Right lung (tissue), 5 donors: ENCODE results near the gene RASL10A. TPM values are rescaled to one million over a fixed set of nuclear protein-coding genes. Genes with fewer than 3 reads are reported as not detected.

Experiments
- DNase-seq, 2 donors: peaks; one replicate each; pipeline ENCODE4 v3.0.0-alpha.2; 2013
- polyA plus RNA-seq, 5 donors: library from polyadenylated mRNA; unstranded; fragments of 120-200 nt; gene quantifications; one replicate each; pipeline versions ENCODE4 v1.2.1 to v1.2.3, GENCODE V29; 2013; ENCODE audit warnings: inconsistent platforms in 1 of 5, low replicate concordance in 1 of 5; ENCODE audit not compliant: insufficient read length in 5 of 5, insufficient read depth in 1 of 5

Gene RASL10A
- polyA plus RNA-seq, 5 donors: 0.33 to 0.64 (median 0.39) TPM; not detected in 1

DNA sequence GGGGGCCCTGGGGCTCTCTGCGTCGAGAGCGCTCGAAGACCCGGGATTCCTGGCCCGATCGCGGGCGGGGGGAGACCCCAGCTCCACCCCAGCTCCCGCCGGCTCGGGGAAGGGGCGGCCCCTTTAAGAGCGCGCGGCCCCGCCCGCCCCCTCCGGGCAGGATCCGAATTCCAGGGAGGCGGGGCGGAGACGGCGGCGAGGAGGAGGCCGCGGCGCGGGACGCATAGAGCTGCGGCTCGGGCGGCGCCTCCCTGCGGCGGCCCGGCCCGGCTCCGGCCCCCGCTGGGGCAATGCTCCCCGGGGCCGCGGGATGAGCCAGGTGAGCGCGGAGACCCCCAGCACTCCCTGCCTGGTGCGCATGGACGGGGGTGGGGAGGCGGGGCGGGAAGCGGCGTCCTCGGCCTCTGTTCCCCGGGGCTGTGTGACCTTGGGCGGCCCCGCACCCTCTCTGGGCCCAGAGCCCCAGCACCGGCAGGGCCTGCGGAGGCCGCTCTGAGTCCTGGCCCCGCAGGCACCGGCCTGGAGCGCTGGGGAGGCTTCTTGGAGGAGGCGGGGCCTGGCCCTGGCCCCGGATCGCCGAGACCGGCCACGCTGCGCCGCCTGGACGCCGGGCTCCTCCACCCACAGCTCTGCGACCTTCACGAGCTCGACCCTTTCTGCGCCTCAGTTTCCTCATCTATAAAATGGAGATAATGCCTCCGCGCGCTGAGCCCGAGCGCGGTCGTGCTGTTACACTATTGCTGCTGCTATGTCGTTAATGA, 8.5 kb downstream of the RASL10A start:
- peak; percentile 72 to 75 for DNase-seq

- DNase-seq: peak; percentile 80 to 81
Observed at GRCh38 chr22:29306175-29306834, 9.2 kb downstream of the RASL10A start, which contains the start of gene GAS2L1. GAS2L1 (plus strand) TSS chr22:29306650; CDS start chr22:29308106, 1,456 bp downstream.

GRCh38 chr22:29305836-29306174, 9.7 kb downstream of the RASL10A start:
- DNase-seq: no peak

GRCh38 chr22:29302681-29303465, 12.6 kb downstream of the RASL10A start:
- DNase-seq: no peak

DNA sequence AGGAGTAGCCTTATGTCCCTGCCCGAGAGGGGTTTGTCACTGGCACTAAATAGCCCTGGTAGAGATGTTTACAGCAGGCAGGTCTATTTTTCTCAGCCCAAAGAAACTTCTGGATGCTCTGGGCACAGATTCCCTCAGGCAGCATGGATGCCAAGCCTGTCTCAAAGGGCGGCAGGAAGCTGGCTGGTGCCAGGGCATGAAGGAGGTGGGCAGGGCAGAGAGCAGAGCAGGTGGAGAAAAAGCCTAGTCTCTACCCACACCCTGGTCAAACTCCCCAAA, 13.2 kb downstream of the RASL10A start:
- no peak for DNase-seq

GRCh38 chr22:29301716-29302401, 13.6 kb downstream of the RASL10A start:
- DNase-seq: no peak

DNA sequence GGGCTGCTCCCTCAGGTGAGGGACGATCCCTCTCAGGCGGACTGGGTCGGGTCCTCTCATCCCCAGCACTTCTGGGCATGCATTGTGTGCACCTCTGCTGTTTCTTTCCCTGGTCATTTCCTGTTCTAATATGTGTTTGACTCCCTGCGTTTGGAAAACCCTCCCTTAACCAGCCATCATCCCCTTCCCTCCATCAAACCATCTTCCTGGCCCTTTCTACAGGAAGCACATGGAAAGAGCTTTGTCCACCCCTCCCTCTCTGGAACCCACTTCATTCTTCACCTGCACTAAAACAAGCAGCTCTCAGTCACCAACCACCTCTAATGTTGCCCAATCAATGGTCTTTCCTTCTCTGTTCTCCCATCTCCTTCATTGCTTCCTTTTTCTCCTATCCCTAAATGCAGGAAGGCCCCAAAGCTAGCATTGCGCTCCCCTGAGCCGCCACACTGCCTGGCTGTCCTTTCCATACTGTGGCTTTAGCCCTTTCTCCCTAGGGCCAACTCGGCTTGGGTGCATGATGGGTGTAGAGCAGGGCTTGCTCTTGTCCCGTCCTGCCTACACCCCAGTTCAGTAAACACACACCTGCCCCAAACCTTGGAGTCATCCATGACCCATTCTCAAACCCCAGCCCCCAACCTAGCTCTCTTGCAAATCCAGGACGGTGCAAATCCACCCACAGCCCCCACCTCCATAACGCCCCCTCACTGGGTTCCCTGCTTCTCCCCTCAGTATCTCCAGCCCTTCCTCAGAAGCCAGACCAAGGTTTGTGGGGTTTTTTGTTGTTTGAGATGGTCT, 14.5 kb downstream of the RASL10A start:
- DNase-seq: no peak

- DNase-seq: no peak
Observed at GRCh38 chr22:29300467-29300806, 15.1 kb downstream of the RASL10A start.

DNA sequence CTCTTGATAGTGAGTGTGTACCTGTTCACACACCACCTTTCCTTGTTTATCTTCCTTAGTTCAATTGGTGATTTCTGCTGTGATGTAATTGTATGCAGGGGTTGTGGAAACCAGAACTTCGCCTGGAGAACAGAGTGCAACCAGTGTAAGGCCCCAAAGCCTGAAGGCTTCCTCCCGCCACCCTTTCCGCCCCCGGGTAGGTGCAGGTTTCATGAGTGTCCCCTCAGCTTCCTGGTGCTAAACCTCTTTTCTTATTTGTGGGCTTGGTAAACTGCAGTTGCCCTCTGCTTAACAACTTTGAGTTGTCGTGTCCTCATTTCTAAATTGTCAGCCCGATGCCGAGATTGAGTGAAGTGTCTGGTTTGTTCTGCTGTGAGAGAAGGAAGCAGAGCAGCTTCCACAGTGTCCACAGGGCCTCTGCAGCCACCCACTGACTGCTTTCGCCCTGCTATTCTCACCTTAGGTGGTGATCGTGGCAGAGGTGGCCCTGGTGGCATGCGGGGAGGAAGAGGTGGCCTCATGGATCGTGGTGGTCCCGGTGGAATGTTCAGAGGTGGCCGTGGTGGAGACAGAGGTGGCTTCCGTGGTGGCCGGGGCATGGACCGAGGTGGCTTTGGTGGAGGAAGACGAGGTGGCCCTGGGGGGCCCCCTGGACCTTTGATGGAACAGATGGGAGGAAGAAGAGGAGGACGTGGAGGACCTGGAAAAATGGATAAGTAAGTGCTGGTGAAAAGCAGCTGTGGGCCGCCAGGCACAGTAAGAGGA, 16.2 kb downstream of the RASL10A start:
- no peak for DNase-seq

- no peak for DNase-seq
Observed at GRCh38 chr22:29298641-29299040, 16.9 kb downstream of the RASL10A start.

- DNase-seq: no peak
Observed at GRCh38 chr22:29292379-29292778, 23.1 kb downstream of the RASL10A start.

GRCh38 chr22:29291215-29291614, 24.3 kb downstream of the RASL10A start:
- no peak for DNase-seq

- no peak for DNase-seq
Observed at GRCh38 chr22:29290061-29290460, 25.4 kb downstream of the RASL10A start.

GRCh38 chr22:29288837-29289236, 26.7 kb downstream of the RASL10A start:
- DNase-seq: no peak

DNA sequence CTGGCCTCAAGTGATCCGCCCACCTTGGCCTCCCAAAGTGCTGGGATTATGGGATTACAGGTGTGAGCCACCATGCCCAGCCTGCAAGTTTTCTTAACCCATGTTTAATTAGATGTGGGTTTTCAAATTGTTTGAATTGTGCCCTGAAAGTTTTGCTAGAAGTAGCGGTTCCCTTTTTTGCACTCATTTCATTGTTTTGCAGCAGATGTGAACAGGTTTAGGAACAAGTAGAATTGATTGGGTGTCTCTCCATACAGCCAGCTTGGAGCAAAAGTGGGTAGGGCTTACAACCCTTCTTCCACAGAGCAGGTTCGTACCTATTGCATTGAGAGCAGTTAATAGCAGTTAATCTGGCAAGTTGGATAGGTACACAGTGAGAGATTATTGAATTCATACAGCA, 31.3 kb downstream of the RASL10A start:
- DNase-seq: no peak

GRCh38 chr22:29277927-29278326, 37.6 kb downstream of the RASL10A start:
- no peak for DNase-seq

GRCh38 chr22:29275819-29276565, 39.5 kb downstream of the RASL10A start:
- DNase-seq: no peak

- no peak for DNase-seq
Observed at GRCh38 chr22:29275167-29275566, 40.3 kb downstream of the RASL10A start.

- DNase-seq: no peak
Observed at GRCh38 chr22:29272624-29273023, 42.9 kb downstream of the RASL10A start.
